Endothelial cell of umbilical vein (primary cell): ENCODE measurements around the gene SH3BP5L.

Experiments
- EZH2 ChIP-seq: IDR thresholded peaks from 2 replicates; pipeline ENCODE4 v1.6.1; 2012; ENCODE audit warnings: borderline replicate concordance, low read depth, mild to moderate bottlenecking, moderate library complexity, low read length, inconsistent platforms; ENCODE audit not compliant: severe bottlenecking
- JUN ChIP-seq: IDR thresholded peaks from 2 replicates; pipeline ENCODE4 v1.6.1; 2011; ENCODE audit warnings: borderline replicate concordance, low read depth; ENCODE audit not compliant: insufficient read length, insufficient read depth
- POLR2A ChIP-seq: IDR thresholded peaks from 2 replicates; pipeline ENCODE4 v1.6.1; 2012; ENCODE audit warnings: low read depth, mild to moderate bottlenecking, control low read depth, low read length
- TF ChIP-seq, protein P1 (sequence below), 2 donors: IDR thresholded peaks; 1 replicate in 1 of 2; 2 replicates in 1 of 2; pipeline ENCODE4 v1.5.1; 2011; ENCODE audit warnings: low read length in 2 of 2, mild to moderate bottlenecking in 2 of 2, moderate library complexity in 2 of 2, control low read depth in 1 of 2, inconsistent platforms in 1 of 2, low read depth in 1 of 2; ENCODE audit not compliant: insufficient read depth in 1 of 2; ENCODE audit errors: extremely low read depth in 1 of 2

DNA sequence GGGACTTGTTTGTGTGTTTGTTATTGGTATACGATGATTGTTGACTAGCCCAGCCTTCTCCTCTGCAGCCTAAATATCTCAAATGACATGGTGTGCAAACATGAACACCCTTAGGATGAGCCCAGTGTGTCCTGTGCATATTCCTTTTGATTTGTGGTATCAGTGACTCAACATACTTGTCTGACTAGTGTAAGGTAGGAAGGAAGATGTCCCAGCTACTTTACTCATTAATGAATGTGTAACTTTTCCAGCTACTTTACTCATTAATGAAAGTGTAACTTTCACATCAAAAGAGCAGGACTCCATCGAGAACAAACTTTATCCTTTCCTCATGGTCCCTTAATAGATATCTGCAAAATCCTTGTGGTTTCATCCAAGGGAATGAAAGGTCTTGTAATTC lies 35.9 kb upstream of the SH3BP5L start:
- TF ChIP-seq, protein P1, sequence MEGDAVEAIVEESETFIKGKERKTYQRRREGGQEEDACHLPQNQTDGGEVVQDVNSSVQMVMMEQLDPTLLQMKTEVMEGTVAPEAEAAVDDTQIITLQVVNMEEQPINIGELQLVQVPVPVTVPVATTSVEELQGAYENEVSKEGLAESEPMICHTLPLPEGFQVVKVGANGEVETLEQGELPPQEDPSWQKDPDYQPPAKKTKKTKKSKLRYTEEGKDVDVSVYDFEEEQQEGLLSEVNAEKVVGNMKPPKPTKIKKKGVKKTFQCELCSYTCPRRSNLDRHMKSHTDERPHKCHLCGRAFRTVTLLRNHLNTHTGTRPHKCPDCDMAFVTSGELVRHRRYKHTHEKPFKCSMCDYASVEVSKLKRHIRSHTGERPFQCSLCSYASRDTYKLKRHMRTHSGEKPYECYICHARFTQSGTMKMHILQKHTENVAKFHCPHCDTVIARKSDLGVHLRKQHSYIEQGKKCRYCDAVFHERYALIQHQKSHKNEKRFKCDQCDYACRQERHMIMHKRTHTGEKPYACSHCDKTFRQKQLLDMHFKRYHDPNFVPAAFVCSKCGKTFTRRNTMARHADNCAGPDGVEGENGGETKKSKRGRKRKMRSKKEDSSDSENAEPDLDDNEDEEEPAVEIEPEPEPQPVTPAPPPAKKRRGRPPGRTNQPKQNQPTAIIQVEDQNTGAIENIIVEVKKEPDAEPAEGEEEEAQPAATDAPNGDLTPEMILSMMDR (IDR thresholded peaks at IDR 0.05; ENCODE audit: extremely low read depth in 1 of 2, insufficient read depth in 1 of 2, low read depth in 1 of 2, low read length in 2 of 2), result no peak
- TF ChIP-seq POLR2A, result no peak
- TF ChIP-seq JUN, result no peak
- TF ChIP-seq EZH2, result no peak
